HG02938 (cell line): ENCODE measurements around the gene NREP.

Source experiments
- ATAC-seq: cut with Tn5 transposase; IDR thresholded peaks from one replicate; pipeline ENCODE4 v1.9.1; 2021; ENCODE audit warnings: mild to moderate bottlenecking, moderate library complexity; ENCODE audit not compliant: unreplicated experiment

NREP gene

GRCh38 chr5:111765613-111766571, 8.9 kb upstream of the NREP start:
- ATAC-seq, result no peak

GRCh38 chr5:111764019-111764418, 7.0 kb upstream of the NREP start:
- ATAC-seq, result no peak

- ATAC-seq, result no peak
Measured at GRCh38 chr5:111762895-111763294, 5.9 kb upstream of the NREP start.

GRCh38 chr5:111758284-111758628, 1.3 kb upstream of the NREP start:
- no peak for ATAC-seq

GRCh38 chr5:111757355-111758283, 625 bp upstream of the NREP start:
- ATAC-seq, result peak; percentile 74

GRCh38 chr5:111755942-111756381, 1.0 kb downstream of the NREP start:
- ATAC-seq, result no peak

GRCh38 chr5:111755345-111755941, 1.6 kb downstream of the NREP start:
- no peak for ATAC-seq

- ATAC-seq, result no peak
Measured at GRCh38 chr5:111753884-111754589, 3.0 kb downstream of the NREP start.

- no peak for ATAC-seq
Measured at GRCh38 chr5:111752426-111752965, 4.5 kb downstream of the NREP start.

GRCh38 chr5:111749303-111750026, 7.5 kb downstream of the NREP start:
- no peak for ATAC-seq

- ATAC-seq, result no peak
Measured at GRCh38 chr5:111748304-111748763, 8.7 kb downstream of the NREP start.

GRCh38 chr5:111747337-111747736, 9.7 kb downstream of the NREP start:
- ATAC-seq, result no peak

GRCh38 chr5:111746791-111747190, 10.2 kb downstream of the NREP start:
- no peak for ATAC-seq

- ATAC-seq, result no peak
Measured at GRCh38 chr5:111745075-111745739, 11.8 kb downstream of the NREP start.

- ATAC-seq, result no peak
Measured at GRCh38 chr5:111744455-111744854, 12.5 kb downstream of the NREP start.

GRCh38 chr5:111743988-111744387, 13.0 kb downstream of the NREP start:
- ATAC-seq, result no peak

GRCh38 chr5:111743512-111743911, 13.5 kb downstream of the NREP start:
- ATAC-seq, result no peak

- no peak for ATAC-seq
Measured at GRCh38 chr5:111742177-111742994, 14.6 kb downstream of the NREP start.
